Gastroesophageal sphincter (tissue), 4 donors: ENCODE data around the gene RYR3. TPM values are rescaled to one million over a fixed set of nuclear protein-coding genes. Genes with fewer than 3 reads are reported as not detected.

ENCODE experiments used
- ATAC-seq: fragments of 150-250 bp; one replicate; pipeline ENCODE4 v1.9.1; 2016; ENCODE audit warnings: mild to moderate bottlenecking, moderate library complexity
- H3K27ac ChIP-seq, 4 donors: fragments of 200-600 bp; sonication (generic) in 3 of 4; 1 replicate in 3 of 4; 2 replicates in 1 of 4; pipeline ENCODE4 v1.5.1; 2016 to 2019
- H3K27me3 ChIP-seq: fragments of 200-600 bp; sonication (generic); one replicate; pipeline ENCODE4 v1.5.1; 2019
- H3K36me3 ChIP-seq, 2 donors: fragments of 200-600 bp; sonication (generic); one replicate each; pipeline ENCODE4 v1.5.1; 2019; ENCODE audit warnings: control low read depth in 1 of 2
- H3K4me1 ChIP-seq, 3 donors: fragments of 200-600 bp; sonication (generic); 1 replicate in 2 of 3; 2 replicates in 1 of 3; pipeline ENCODE4 v1.5.1; 2016 to 2019; ENCODE audit warnings: control low read depth in 2 of 3
- H3K4me3 ChIP-seq, 2 donors: fragments of 200-600 bp; sonication (generic); one replicate each; pipeline ENCODE4 v1.5.1; 2019; ENCODE audit warnings: mild to moderate bottlenecking in 1 of 2, moderate library complexity in 1 of 2
- H3K9me3 ChIP-seq, 3 donors: fragments of 200-600 bp; sonication (generic); one replicate each; pipeline ENCODE4 v1.5.1; 2017 to 2019; ENCODE audit warnings: control low read depth in 2 of 3
- EP300 ChIP-seq: sonication (generic); formaldehyde crosslinking; IDR thresholded peaks from one replicate; pipeline ENCODE4 v1.6.1; 2017; ENCODE audit warnings: antibody characterized with exemption, mild to moderate bottlenecking
- POLR2A ChIP-seq, 2 donors: fragments of 450-650 bp; IDR thresholded peaks; one replicate each; pipeline ENCODE4 v1.6.1; 2017; ENCODE audit warnings: antibody characterized with exemption in 2 of 2, mild to moderate bottlenecking in 2 of 2, moderate library complexity in 1 of 2
- POLR2AphosphoS5 ChIP-seq: sonication (generic); formaldehyde crosslinking; IDR thresholded peaks from one replicate; pipeline ENCODE4 v1.6.1; 2017; ENCODE audit warnings: antibody characterized with exemption
- WGBS, 2 donors: methylation state at CpG; one replicate each; pipeline ENCODE4 v1.1.5; 2018; ENCODE audit warnings: low coverage in 1 of 2; 5-methylcytosine and 5-hydroxymethylcytosine counted together
- total RNA-seq, 4 donors: library from RNA; depleted of rRNA; stranded (reverse); fragments of >200 nt; gene quantifications; one replicate each; pipeline ENCODE4 v1.1.0, GENCODE V29; 2016
- TF ChIP-seq, protein P1 (sequence below), 4 experiments: fragments of 200-600 bp in 2 of 4; fragments of 450-650 bp in 2 of 4; sonication (generic) in 1 of 4; IDR thresholded peaks; one replicate each; pipeline ENCODE4 v1.5.1; 2017 to 2019; ENCODE audit warnings: antibody characterized with exemption in 4 of 4, mild to moderate bottlenecking in 2 of 4, moderate library complexity in 2 of 4

Gene RYR3
- total RNA-seq, 4 donors from 2014 or later: 3.5 to 10.2 (median 6.2) TPM

- H3K4me3 ChIP-seq: no peak overlapping the region
- H3K27ac ChIP-seq: no peak overlapping the region
- H3K4me1 ChIP-seq: no peaks in the 10 kb centered on the region
- ATAC-seq: no peak
- no peaks in the 10 kb centered on the region for H3K9me3 ChIP-seq
- TF ChIP-seq POLR2AphosphoS5: no peak
- no peak for TF ChIP-seq EP300
- no peak for TF ChIP-seq POLR2A (IDR thresholded peaks at IDR 0.05)
- TF ChIP-seq, protein P1, sequence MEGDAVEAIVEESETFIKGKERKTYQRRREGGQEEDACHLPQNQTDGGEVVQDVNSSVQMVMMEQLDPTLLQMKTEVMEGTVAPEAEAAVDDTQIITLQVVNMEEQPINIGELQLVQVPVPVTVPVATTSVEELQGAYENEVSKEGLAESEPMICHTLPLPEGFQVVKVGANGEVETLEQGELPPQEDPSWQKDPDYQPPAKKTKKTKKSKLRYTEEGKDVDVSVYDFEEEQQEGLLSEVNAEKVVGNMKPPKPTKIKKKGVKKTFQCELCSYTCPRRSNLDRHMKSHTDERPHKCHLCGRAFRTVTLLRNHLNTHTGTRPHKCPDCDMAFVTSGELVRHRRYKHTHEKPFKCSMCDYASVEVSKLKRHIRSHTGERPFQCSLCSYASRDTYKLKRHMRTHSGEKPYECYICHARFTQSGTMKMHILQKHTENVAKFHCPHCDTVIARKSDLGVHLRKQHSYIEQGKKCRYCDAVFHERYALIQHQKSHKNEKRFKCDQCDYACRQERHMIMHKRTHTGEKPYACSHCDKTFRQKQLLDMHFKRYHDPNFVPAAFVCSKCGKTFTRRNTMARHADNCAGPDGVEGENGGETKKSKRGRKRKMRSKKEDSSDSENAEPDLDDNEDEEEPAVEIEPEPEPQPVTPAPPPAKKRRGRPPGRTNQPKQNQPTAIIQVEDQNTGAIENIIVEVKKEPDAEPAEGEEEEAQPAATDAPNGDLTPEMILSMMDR (IDR thresholded peaks at IDR 0.05): no peak
- no peaks in the 10 kb centered on the region for H3K36me3 ChIP-seq
- 89% methylated on average over 1 of the region's 1 CpG; no CpG with 5 or more reads in 1 of the 2 donors for WGBS, 2 donors
- H3K27me3 ChIP-seq: no peaks in the 10 kb centered on the region
Observed at GRCh38 chr15:33467816-33468163, 157.0 kb downstream of the RYR3 start.

GRCh38 chr15:33468740-33469139 lies 158.0 kb downstream of the RYR3 start:
- Histone ChIP-seq H3K27me3 (no peaks in the 10 kb centered on the region), H3K27ac (no peak overlapping the region), H3K4me1 (no peaks in the 10 kb centered on the region), H3K4me3 (no peak overlapping the region), H3K9me3 (no peaks in the 10 kb centered on the region), H3K36me3 (peaks cover 0 to 3% of the 10 kb centered on the region in 2 donors)
- ATAC-seq: no peak
- 71% methylated on average over 3 of the region's 3 CpGs; no CpG with 5 or more reads in 1 of the 2 donors for WGBS, 2 donors
- TF ChIP-seq POLR2A (IDR thresholded peaks at IDR 0.05): no peak
- no peak for TF ChIP-seq EP300
- no peak for TF ChIP-seq POLR2AphosphoS5
- TF ChIP-seq, protein P1 (IDR thresholded peaks at IDR 0.05): no peak

GRCh38 chr15:33473005-33473404 lies 162.2 kb downstream of the RYR3 start:
- H3K9me3 ChIP-seq: no peaks in the 10 kb centered on the region
- WGBS, 2 donors: 80 to 92% methylated on average over 2 to 5 of the region's 5 CpGs
- H3K4me1 ChIP-seq: no peaks in the 10 kb centered on the region
- no peak for ATAC-seq
- H3K27me3 ChIP-seq: no peaks in the 10 kb centered on the region
- H3K4me3 ChIP-seq: no peak overlapping the region
- TF ChIP-seq EP300 (no peak), POLR2A (IDR thresholded peaks at IDR 0.05) (no peak), POLR2AphosphoS5 (no peak)
- no peak overlapping the region for H3K27ac ChIP-seq
- H3K36me3 ChIP-seq: peaks cover 0 to 23% of the 10 kb centered on the region in 2 donors

GRCh38 chr15:33473714-33474113 lies 162.9 kb downstream of the RYR3 start:
- H3K27me3 ChIP-seq: no peaks in the 10 kb centered on the region
- TF ChIP-seq, protein P1 (IDR thresholded peaks at IDR 0.05): no peak
- no peak for TF ChIP-seq POLR2AphosphoS5
- no peak for TF ChIP-seq POLR2A (IDR thresholded peaks at IDR 0.05)
- no peak for TF ChIP-seq EP300
- no peaks in the 10 kb centered on the region for H3K4me1 ChIP-seq
- no peaks in the 10 kb centered on the region for H3K9me3 ChIP-seq
- WGBS, 2 donors: 69 to 100% methylated on average over 2 to 4 of the region's 4 CpGs
- H3K27ac ChIP-seq: no peak overlapping the region
- peaks cover 0 to 23% of the 10 kb centered on the region in 2 donors for H3K36me3 ChIP-seq
- ATAC-seq: no peak
- no peak overlapping the region for H3K4me3 ChIP-seq

GRCh38 chr15:33476076-33476475 lies 165.3 kb downstream of the RYR3 start:
- H3K9me3 ChIP-seq: peaks cover 0 to 4% (median 0%) of the 10 kb centered on the region in 3 donors
- no peak overlapping the region for H3K27ac ChIP-seq
- H3K27me3 ChIP-seq: no peaks in the 10 kb centered on the region
- TF ChIP-seq EP300: no peak
- TF ChIP-seq, protein P1 (IDR thresholded peaks at IDR 0.05): no peak
- TF ChIP-seq POLR2A (IDR thresholded peaks at IDR 0.05): no peak
- no peak for TF ChIP-seq POLR2AphosphoS5
- peaks cover 0 to 23% of the 10 kb centered on the region in 2 donors for H3K36me3 ChIP-seq
- WGBS, 2 donors: 82 to 93% methylated on average over 3 to 4 of the region's 4 CpGs
- no peak overlapping the region for H3K4me3 ChIP-seq
- no peak for ATAC-seq
- H3K4me1 ChIP-seq: no peaks in the 10 kb centered on the region
